GM19463 (cell line): ENCODE data around the gene LSM14A.
"Not testable (repeated sequence)": the region's sequence is repeated elsewhere in the genome, so short reads cannot be mapped to it uniquely, and the experiment has no call there.

Experiments used
- ATAC-seq: cut with Tn5 transposase; IDR thresholded peaks from one replicate; pipeline ENCODE4 v1.9.1; 2021; ENCODE audit warnings: mild to moderate bottlenecking, moderate library complexity; ENCODE audit not compliant: unreplicated experiment

The LSM14A gene

DNA sequence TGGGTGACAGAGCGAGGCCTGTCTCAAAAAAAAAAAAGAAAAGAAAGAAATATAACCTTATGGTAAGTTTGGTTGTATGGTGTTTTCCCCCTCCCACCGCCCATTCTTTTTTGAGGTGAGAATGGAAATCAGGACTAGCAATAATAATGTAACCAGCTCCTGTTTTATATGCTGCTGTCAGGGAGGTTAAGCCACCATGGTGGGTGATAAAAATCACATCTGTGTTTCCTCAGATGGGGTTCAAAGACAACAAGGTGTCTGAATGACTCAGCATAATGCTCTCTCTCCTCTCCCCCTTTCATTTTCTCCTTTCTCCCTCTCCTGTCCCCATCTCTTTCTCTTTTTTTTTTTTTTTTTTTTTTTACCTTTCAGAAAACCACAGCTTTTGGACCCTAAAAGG is 53.7 kb downstream of the LSM14A start:
- ATAC-seq: no peak

DNA sequence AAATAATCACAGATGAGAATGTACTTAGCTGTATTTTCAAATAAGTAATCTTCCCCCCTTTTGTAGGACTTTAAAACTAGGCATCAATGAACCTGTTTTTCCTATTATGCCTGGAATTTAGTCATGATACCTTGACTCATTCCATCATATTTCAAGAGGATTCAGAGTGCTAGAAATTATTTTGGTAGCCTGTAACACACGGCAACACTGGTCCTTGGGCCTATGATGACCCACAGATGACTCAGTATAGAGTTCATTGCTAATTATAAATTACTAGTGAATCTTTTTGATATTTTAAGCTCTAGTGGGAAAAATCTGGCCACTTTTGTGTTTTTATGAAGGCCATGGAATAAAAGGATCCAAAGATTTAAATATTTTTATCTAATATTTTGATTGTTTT is 56.0 kb downstream of the LSM14A start:
- ATAC-seq: no peak

DNA sequence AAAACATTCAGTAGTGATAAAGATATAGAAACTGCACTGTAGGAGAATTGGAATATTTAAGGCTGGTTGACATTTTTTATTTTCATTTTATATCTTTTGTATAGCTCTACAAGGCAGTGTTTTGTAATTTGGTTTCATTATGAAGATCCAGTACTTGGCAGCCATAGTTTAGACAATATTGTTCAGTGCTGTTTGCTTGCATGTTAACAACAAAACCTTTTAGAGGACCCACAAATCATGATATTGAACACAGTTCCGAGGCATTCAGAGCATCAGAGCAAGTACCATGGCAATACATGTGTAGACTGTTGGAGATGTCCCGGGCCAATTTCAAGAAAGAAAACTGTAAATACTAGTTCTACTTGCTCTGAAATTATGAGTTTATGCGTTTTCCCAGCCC is 56.5 kb downstream of the LSM14A start:
- ATAC-seq: no peak

DNA sequence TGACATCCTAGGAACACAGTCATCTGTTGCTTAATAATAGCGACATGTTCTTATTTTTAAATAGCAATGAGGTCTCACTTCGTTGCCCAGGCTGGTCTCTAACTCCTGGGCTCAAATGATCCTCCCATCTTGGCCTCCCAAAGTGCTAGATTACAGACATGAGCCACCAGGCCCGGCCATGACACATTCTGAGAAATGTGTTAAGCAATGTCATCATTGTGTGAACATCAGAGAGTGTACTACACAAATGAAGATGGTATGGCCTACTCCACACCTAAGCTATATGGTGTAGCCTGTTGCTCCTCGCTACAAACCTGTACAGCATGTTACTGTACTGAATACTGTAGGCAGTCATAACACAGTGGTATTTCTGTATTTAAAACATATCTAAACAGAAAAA is 57.4 kb downstream of the LSM14A start:
- no peak for ATAC-seq

DNA sequence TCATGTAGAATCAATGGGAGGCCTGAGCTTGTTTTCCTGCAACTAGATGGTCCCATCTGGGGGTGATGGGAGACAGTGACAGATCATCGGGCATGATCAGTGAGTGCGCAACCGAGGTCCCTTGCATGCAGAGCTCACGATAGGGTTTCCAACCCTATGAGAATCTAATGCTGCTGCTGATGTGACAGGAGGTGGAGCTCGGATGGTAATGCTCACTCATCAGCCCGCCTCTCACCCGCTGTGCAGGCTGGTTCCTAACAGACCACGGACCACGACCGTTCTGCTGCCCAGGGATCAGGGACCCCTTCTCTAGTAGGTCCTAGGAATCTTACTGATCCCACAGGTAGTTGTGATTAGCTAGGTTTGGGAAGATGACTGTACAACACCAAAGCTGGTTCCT is 58.5 kb downstream of the LSM14A start:
- no peak for ATAC-seq

DNA sequence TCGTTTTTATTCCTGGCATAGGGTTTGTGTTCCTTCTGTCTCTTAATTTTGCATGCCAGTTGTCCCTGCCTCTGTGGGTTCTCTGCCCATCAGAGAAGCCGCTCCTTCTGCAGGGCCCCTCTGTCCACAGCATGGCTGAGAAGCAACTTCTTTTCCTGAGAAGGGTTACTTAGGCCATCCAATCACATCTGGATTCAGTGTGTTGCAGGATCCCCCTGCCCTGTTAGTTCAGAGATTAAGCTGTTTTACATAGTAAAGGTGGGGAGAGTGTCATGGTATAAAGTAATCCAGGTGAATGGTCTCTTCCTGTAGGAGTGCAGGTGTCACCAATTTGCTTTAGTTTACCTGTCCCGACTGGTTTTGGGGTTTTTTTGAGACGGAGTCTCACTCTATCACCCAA is 59.1 kb downstream of the LSM14A start:
- ATAC-seq: no peak

DNA sequence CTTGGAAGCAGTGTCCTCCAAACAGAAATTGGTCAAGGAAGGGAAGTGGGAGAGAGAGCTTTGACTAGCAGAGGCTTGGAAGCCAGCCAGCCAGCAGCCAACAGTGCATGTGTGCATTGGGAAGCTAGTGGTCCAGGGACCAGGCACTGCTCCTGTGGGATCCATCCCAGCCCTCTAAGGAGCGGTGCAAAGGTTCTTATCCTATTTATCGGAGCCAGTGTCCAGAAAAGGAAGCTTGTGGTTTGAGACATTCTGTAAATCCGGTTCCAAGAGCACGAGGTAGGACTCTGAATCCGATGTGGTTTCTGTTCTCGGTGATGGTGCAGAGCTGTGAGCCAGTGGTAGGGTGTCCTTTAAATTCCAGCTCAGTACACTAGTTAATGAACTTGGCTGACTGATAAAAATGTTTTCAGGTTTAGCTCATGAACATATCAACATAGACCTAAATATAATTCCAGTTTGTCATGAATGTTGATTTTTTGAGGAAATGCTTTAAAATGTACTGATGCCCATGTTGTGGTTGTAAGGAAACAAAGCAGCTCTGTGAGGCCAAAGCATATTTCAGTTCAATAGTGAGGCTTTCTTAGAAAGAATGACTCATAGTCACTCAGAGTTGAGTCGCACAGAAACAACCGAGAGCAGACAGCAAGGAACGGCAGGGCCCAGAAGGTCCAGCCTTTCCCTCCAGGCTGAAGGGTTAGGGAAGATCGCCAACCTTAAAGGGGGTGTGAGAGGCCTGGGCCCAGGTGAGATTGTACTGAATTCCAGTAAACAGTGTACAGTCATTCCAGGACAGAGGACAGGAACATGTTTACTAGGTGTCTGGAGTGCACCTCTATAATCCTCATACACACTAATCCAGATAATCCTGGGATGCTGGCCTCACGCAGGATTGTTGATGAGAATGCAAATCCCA is 60.5 kb downstream of the LSM14A start:
- ATAC-seq: peak; percentile 63

DNA sequence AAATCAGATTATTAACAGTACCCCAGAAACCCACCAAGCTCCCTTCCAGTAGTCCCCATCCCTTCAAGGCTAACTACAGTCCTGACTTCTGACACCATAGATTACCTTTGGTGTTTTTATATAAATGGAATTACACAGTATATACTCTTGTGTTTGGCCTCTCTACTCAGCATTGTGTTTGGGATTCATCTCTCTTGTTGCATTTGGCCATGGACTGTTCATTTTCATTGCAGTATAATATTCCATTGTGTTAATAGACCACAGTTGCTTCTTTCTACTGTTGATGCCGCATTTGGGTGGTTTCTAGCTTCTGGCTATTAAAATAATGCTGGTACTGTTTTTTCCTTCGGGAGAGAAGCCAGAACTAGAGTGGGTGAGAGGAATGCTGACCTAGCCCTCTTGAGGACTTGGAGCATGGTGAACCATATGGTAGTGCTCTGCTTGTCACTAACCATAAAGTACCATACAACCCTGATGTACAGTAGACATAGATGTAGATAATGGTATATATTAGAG is 63.2 kb downstream of the LSM14A start:
- ATAC-seq: no peak

DNA sequence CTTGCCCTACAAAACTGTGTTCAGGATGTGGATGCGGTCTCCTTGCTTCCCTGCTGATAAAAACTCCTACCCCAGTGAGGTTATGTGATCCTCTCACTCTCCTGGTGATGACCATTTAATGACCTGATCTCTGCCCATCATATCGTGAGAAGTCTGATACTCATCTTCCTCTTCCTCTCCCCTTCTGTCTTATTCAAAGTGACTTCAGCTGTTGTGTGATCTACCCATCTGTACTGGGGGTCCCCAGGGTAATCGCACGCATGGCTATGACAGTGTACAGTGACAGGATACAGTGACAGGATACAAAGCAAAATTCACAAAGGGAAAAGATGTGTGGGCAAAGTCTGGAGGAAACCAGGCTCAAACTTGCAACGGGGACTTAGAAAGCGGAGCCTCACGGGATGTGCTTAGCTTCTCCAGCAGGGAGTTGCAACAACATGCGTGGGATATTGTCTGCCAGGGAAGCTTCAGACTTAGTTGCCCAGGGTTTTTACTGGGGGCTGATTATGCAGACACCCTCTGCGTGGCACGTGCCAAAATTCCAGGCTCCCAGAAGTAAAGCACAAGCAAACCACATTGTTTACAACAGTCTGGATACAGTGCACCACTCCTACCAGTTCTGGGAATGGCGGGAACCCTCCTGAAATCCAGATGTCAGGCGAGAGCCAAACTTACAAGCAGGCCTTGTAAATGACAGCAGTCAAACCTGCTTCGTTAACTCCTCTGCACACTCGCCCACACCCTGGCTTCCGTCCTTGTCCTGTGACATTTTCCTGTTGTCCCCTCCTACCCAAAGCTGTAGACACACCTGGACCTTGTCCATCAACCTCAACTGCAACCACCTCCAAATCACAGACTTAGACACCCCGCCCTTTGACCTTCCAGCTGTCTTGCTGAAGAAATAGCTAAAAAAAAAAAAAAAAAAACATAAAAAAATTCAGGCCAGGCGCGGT is 64.0 kb downstream of the LSM14A start:
- no peak for ATAC-seq

DNA sequence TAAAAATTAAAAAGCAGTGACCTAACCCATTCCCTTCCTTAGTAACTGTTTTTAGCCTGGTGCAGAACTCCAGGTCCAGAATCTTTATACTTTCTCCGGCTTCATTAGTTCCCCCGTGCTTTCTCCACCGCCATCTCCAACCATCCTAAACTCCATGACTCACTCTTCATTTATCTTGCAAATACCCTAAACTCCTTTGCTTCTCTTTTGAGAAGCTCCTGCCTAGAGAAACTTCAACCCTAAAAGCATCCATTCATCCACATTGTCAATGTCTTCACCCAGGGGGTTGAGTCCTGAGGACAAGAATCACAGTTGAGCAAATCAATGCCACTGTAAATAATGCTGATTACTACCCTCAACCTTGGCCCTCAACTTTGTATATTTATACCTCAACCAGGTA is 65.0 kb downstream of the LSM14A start:
- ATAC-seq: no peak

DNA sequence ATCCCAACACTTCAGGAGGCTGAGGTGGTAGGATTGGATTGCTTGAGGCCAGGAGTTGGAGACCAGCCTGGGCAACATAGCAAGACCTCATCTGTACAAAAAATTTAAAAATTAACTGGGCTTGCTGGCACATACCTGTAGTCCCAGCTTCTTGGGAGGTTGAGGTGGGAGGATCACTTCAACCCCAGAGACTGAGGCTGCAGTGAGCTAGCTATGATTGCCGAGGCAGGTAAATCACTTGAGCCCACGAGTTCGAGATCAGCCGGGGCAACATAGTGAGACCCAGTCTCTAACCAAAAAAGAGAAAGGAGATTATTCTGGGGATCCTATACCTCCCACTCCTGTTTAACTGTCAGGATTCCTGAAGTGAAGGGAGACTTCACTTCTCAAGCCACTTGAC is 65.6 kb downstream of the LSM14A start:
- ATAC-seq: no peak

DNA sequence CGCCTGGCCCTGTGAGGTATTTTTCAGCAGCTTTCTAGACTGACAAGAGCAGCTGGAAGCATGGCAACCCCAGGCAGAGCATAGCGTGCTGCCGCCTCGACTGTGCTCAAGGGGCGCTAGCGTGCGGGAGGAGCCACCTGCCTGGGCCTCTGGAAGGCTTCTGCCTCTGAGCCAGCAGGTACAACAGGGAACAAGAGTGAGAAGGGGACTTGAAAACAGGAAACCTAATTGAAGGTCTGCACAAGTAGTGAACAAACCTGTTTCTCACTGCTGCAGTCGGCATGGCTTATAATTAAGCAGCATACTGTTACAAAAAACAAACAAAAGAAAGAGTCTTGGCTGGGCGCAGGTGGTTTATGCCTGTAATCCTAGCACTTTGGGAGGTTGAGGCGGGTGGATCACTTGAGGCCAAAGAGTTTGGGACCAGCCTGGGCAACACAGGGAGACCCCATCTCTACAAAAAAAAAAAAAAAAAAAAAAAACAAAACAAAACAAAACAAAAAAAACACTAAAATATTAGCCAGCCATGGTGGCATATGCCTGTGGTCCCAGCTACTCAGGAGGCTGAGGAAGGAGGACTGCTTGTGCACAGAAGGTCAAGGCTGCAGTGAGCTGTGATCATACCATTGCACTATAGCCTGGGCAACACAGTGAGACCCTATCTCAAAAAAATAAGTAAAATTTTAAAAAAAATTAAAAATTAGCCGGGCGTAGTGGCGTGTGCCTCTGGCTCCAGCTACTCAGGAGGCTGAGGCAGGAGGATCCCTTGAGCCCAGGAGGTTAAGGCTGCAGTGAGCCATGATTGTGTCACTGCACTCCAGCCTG is 69.4 kb downstream of the LSM14A start:
- no peak for ATAC-seq

DNA sequence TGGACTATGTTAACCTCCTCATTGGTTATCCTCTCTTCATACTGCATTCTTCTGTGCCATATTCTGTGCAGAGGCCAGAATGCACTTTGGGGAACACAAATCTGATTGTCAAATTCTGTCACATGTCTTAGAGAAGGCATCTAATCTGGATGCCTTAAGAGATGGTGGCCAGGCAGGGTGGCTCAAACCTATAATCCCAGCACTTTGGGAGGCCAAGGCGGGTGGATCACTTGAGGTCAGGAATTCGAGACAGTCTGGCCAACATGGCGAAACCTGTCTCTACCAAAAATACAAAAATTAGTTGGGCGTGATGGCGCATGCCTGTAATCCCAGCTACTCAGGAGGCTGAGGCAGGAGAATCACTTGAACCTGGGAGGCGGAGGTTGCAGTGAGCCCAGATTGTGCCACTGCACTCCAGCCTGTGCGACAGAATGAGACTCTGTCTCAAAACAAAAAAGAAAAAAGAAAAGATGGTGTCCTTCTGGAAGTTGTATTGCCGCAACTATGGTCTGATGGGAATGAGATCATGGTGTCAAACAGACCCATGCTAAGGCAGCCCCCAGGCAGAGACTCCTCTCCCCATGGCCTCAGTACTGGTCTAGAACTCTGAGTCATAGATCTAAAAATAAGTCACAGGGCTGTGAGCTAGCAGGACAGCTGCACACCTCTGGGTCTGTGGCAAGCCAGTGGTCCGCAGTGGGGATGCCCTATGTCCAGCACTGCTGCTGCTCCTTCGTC is 71.0 kb downstream of the LSM14A start:
- not testable (repeated sequence) for ATAC-seq

DNA sequence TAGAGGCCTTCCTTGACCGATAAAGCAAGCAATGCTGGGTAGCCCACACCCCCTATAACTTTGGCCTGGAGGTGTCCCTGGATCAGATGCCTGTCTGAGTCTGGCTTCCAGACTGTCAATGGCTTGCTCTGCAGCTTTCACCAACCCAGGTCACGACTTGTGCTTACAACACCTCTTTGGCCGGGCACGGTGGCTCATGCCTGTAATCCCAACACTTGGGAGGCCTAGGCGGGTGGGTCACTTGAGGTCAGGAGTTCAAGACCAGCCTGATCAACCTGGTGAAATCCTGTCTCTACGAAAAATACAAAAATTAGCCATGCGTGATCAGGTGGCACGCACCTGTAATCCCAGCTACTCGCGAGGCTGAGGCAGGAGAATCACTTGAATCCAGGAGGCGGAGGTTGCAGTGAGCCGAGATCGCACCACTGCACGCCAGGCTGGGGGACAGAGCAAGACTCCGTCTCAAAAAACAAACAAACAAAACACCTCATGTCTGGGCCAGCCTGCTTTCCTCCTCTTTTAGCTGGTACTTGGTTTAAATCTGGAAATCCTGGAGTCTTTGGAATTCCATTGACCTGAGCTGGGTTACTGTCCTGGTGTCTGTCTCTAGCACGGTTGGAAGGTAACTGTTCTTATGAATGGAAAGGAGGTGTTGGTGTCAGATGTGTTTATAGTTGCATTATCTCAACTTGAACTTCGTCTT is 71.7 kb downstream of the LSM14A start:
- no peak for ATAC-seq

DNA sequence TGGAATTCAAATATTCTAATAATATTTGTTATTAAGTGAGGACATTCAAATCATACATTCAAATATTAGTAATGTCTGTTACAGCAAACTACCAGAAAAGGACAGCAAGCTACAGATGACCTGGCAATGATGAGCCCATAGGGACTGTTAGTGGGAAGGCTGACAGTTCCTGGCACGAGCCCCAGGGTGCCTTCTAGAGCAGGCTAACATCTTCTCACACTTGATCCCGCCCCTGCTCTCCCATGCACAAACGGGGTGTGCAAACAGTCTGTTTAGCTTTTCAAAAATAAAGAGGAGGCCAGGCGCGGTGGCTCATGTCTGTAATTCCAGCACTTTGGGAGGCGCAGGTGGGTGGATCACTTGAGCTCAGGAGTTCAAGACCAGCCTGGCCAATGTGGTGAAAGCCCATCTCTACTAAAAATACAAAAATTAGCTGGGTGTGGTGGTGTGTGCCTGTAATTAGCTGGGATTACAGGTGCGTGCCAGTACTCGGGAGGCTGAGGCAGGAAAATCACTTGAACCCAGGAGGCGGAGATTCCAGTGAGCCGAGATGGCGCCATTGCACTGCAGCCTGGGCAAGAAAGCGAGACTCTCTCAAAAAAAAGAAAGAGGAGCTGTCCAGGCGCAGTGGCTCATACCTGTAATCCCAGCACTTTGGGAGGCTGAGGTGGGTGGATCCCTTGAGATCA is 72.5 kb downstream of the LSM14A start:
- no peak for ATAC-seq

DNA sequence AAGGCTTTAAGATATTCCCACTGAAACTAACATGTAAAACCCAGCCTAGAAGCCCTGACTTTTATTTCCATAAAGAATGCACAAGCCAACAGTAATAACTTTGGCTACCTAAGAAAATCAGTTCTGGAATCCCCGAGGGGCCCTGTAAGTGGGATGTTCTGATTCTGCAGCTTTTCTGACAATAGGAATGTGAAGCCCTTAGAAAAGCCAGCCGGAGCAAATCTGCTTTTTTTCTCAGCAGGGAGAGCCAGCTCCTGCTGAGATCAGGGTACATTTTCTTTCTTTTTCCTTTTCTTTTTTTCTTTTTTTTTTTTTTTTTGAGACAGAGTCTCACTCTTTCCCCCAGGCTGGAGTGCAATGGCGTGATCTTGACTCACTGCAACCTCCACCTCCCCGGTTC is 74.0 kb downstream of the LSM14A start:
- ATAC-seq: no peak

DNA sequence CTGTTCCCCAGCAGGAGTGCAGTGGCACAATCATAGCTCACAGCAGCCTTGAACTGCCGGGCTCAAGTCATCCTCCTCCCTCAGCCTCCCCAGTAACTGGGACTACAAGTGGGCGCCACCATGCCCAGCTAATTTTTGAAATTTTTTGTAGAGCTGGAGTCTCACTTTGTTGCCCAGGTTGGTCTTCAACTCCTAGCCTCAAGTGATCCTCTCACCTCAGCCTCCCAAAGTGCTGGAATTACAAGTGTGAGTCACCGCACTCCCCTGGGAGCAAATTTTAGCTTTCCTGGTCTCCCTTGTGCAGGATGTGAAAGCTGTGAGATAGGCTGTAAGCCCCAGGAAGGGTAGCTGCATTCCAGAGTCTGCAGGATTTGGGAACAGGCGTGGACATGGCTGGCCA is 76.6 kb downstream of the LSM14A start:
- ATAC-seq: no peak

DNA sequence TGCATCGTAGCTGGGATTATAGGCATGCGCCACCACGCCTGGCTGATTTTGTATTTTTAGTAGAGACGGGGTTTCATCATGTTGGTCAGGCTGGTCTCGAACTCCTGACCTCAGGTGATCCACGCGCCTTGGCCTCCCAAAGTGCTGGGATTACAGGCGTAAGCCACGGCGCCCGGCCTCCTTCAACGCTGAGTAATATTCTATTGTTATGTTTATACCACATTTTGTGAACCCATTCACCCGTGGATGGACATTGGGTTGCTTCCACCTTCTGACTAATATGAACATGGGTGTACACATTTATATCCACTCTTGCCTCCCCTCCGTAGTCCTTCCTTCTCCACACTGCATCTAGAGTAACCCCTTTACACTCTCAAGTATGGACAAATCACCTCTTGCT is 80.9 kb downstream of the LSM14A start:
- not testable (repeated sequence) for ATAC-seq

DNA sequence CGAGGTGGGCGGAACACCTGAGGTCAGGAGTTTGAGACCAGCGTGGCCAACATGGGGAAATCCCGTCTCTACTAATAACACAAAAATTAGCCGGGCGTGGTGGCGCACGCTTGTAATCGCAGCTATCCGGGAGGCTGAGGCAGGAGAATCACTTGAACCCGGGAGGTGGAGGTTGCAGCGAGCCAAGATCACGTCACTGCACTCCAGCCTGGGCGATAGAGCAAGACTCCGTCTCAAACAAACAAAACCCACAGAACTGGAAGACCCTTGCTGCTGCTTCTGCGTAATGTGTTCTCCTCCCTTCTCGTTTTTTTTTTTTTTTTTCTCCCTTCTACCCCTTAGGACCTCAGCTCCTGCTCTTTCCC is 81.4 kb downstream of the LSM14A start:
- ATAC-seq: not testable (repeated sequence)
